Endothelial cell of umbilical vein (primary cell): ENCODE measurements around the gene RNF126.

ENCODE experiments used
- CTCF ChIP-seq, 2 donors: IDR thresholded peaks; 1 replicate in 1 of 2; 2 replicates in 1 of 2; pipeline ENCODE4 v1.5.1; 2011; ENCODE audit warnings: low read length in 2 of 2, mild to moderate bottlenecking in 2 of 2, moderate library complexity in 2 of 2, control low read depth in 1 of 2, inconsistent platforms in 1 of 2, low read depth in 1 of 2; ENCODE audit not compliant: insufficient read depth in 1 of 2; ENCODE audit errors: extremely low read depth in 1 of 2
- FOS ChIP-seq: IDR thresholded peaks from 2 replicates; pipeline ENCODE4 v1.6.1; 2011; ENCODE audit warnings: mild to moderate bottlenecking, low read length, moderate library complexity, borderline replicate concordance; ENCODE audit not compliant: insufficient read depth
- JUN ChIP-seq: IDR thresholded peaks from 2 replicates; pipeline ENCODE4 v1.6.1; 2011; ENCODE audit warnings: borderline replicate concordance, low read depth; ENCODE audit not compliant: insufficient read length, insufficient read depth
- MAX ChIP-seq: IDR thresholded peaks from 2 replicates; pipeline ENCODE4 v1.6.1; 2011; ENCODE audit not compliant: insufficient read depth, insufficient read length
- POLR2A ChIP-seq: IDR thresholded peaks from 2 replicates; pipeline ENCODE4 v1.6.1; 2012; ENCODE audit warnings: low read depth, mild to moderate bottlenecking, control low read depth, low read length

GRCh38 chr19:609004-609346 lies 54.0 kb downstream of the RNF126 start:
- TF ChIP-seq POLR2A (no peak), MAX (no peak), CTCF (IDR thresholded peaks at IDR 0.05; ENCODE audit: extremely low read depth in 1 of 2, insufficient read depth in 1 of 2, low read depth in 1 of 2, low read length in 2 of 2) (no peak), JUN (no peak), FOS (no peak)
